ENCODE results near the gene MEN1. TPM values are rescaled to one million over a fixed set of nuclear protein-coding genes. Genes with fewer than 3 reads are reported as not detected.

The MEN1 gene
- total and polyA plus RNA-seq, 9 of the 15 experiments (the other 6 are each of a cell fraction or from before 2014, with no cell fraction given), result 3.4 to 57.2 (median 19.3) TPM

- TF ChIP-seq PTRF (tag; IDR thresholded peaks at IDR 0.05), result no peak
These were observed 32.2 kb downstream of the MEN1 start (continued) for GRCh38 chr11:64778223-64778472.

GRCh38 chr11:64777449-64778222 is 32.7 kb downstream of the MEN1 start:
- POLR2A ChIA-PET, result interaction anchor here (0.6 to 10.8 kb wide), 4 partner anchors 10 to 721 kb away, joined by 3 to 168 read pairs (median 3); partner anchors contain the start of genes MALAT1 and PYGM
- Histone ChIP-seq H3K4me2 (ENCODE audit: insufficient read depth, low read length) (peak overlapping the region; percentile 96), H3K27ac (ENCODE audit: extremely low read depth, low read depth, low read length) (peak overlapping the region; percentile 97), H3K9ac (ENCODE audit: insufficient read depth in 1 of 2, low read depth in 2 of 2, low read length in 2 of 2) (peak overlapping the region; percentile 95), H3K36me3 (ENCODE audit: control insufficient read depth, insufficient read depth, low read length) (peaks cover 48% of the 10 kb centered on the region), H3K27me3 (ENCODE audit: control insufficient read depth in 2 of 2, insufficient read depth in 2 of 2, low read length in 2 of 2) (no peaks in the 10 kb centered on the region), H3K9me3 (replicated peaks; ENCODE audit: control insufficient read depth, insufficient read depth, low read depth, low read length) (no peaks in the 10 kb centered on the region), H3K4me3 (peak overlapping the region; percentile 67), H4K20me1 (replicated peaks; ENCODE audit: control insufficient read depth, insufficient read depth, low read length) (peaks cover 34% of the 10 kb centered on the region), H3K79me2 (ENCODE audit: control insufficient read depth, insufficient read depth, low read length) (peaks cover 54% of the 10 kb centered on the region), H2AFZ (ENCODE audit: low read depth, low read length) (no peak overlapping the region), H3K9me1 (ENCODE audit: control insufficient read depth, insufficient read depth, low read length) (peaks cover 9% of the 10 kb centered on the region), H3K4me1 (replicated peaks in 1 of 2; ENCODE audit: control insufficient read depth in 2 of 2, insufficient read depth in 2 of 2, low read length in 2 of 2) (peaks cover 6 to 18% of the 10 kb centered on the region in 2 experiments; a peak in 3 of 5 replicates)
- peak; percentile 40 for FAIRE-seq
- CTCF ChIA-PET (ENCODE audit: low intra/inter-chr PET ratio), result interaction anchor here (0.7 kb wide), 1 partner anchor 236 kb away, joined by 6 read pairs; the partner anchor contains the start of gene ARL2
- peak; percentile 26 for ATAC-seq
- 0% methylated on average over 34 of the region's 98 CpGs for WGBS (ENCODE audit: insufficient coverage, low coverage, missing lambda C conversion rate)
- no TSS peak for BruUV-seq (replicated peaks)
- intact Hi-C loops (cut with micrococcal nuclease), result loop anchor here (1.0 to 5.0 kb wide), 3 partner anchors 25 to 110 kb away; partner anchors contain the start of gene MAP4K2
- in situ Hi-C loops (cut with MboI), result no loop called here
- DNase-seq (ENCODE audit: extremely low read depth in 1 of 4, low spot score in 3 of 4), result peak; percentile 94 to 97 (median 95)
- no peak for TF ChIP-seq FOXA1 (IDR thresholded peaks at IDR 0.05; ENCODE audit: borderline replicate concordance)
- TF ChIP-seq ATF1 (CRISPR knock-in tag; IDR thresholded peaks at IDR 0.05), result no peak
- TF ChIP-seq ATF1 (tag; IDR thresholded peaks at IDR 0.05), result no peak
- TF ChIP-seq RNF219 (CRISPR knock-in tag; IDR thresholded peaks at IDR 0.05), result no peak
- no peak for TF ChIP-seq TRIM28 (IDR thresholded peaks at IDR 0.05)
- TF ChIP-seq ARID2 (IDR thresholded peaks at IDR 0.05), result no peak
- no peak for TF ChIP-seq HBP1 (CRISPR knock-in tag; IDR thresholded peaks at IDR 0.05)
- no peak for TF ChIP-seq MCM5 (IDR thresholded peaks at IDR 0.05; ENCODE audit: low read depth)
- no peak for TF ChIP-seq NR2F6 (CRISPR knock-in tag; IDR thresholded peaks at IDR 0.05)
- TF ChIP-seq HDAC3 (IDR thresholded peaks at IDR 0.05; ENCODE audit: borderline replicate concordance, partially characterized antibody), result no peak
- no peak for TF ChIP-seq ELK1 (CRISPR knock-in tag; IDR thresholded peaks at IDR 0.05)
- no peak for TF ChIP-seq GTF2E2 (tag; IDR thresholded peaks at IDR 0.05)
- no peak for TF ChIP-seq SIRT6 (IDR thresholded peaks at IDR 0.05; ENCODE audit: low read depth, low read length)
- TF ChIP-seq, protein P1, sequence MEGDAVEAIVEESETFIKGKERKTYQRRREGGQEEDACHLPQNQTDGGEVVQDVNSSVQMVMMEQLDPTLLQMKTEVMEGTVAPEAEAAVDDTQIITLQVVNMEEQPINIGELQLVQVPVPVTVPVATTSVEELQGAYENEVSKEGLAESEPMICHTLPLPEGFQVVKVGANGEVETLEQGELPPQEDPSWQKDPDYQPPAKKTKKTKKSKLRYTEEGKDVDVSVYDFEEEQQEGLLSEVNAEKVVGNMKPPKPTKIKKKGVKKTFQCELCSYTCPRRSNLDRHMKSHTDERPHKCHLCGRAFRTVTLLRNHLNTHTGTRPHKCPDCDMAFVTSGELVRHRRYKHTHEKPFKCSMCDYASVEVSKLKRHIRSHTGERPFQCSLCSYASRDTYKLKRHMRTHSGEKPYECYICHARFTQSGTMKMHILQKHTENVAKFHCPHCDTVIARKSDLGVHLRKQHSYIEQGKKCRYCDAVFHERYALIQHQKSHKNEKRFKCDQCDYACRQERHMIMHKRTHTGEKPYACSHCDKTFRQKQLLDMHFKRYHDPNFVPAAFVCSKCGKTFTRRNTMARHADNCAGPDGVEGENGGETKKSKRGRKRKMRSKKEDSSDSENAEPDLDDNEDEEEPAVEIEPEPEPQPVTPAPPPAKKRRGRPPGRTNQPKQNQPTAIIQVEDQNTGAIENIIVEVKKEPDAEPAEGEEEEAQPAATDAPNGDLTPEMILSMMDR (IDR thresholded peaks at IDR 0.05 in 2 of 3, conservative IDR thresholded peaks at IDR 0.05 in 1 of 3; ENCODE audit: insufficient read depth in 2 of 3, low read depth in 1 of 3, low read length in 3 of 3), result no peak
